ENCODE results near the gene CNTFR.

CNTFR gene

DNA sequence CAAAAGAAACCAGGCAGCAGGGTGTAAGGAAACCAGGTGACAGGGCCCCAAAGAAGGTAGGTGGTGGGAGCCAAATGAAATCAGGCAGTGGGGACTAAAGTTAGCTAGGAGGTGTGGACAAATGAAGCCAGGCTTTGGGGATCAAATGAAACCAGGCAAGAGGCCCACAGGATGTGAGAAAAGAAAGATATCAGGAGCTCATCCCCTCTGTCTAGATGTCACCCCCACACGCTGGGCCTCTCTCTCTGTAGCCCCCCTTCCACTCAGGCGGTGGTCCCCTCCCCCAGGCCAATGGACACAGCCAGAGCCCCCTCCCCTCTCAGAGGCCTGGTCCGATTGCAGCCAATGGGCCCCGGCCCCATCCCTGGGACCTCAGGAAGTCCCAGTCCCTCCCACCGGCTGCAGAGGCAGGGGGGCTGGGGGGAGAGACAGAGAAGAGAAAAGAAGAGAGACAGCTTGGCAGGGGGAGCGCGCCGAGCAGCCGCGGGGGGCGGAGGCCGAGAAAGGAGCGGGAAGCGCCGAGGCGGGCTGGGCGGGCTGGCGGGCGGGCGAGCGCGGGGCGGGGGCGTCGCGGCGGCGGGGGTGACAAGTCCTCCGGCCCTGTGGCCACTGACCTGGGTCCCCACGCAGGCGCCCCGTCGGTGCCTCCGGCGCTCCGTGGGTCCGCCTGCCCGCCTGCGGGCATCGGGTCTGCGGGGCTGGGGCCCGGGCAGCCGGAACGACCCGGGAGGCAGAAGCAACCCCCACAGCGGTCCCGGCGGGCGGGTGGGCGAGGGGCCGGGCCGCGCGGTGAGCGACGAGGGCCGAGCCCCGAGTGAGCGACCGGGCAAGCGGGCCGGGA, 11.9 kb downstream of the CNTFR start:
- TF ChIP-seq ZBTB7A (IDR thresholded peaks at IDR 0.05; ENCODE audit: low read depth) (no peak), TCF12 (IDR thresholded peaks at IDR 0.05; ENCODE audit: low read depth) (no peak), RAD21 (IDR thresholded peaks at IDR 0.05; ENCODE audit: low read depth) (no peak), MAX (IDR thresholded peaks at IDR 0.05) (no peak), REST (IDR thresholded peaks at IDR 0.05; ENCODE audit: low read depth) (no peak), USF1 (IDR thresholded peaks at IDR 0.05) (no peak), FOXM1 (IDR thresholded peaks at IDR 0.05; ENCODE audit: borderline replicate concordance, low read depth) (no peak), YY1 (IDR thresholded peaks at IDR 0.05; ENCODE audit: low read depth) (no peak), TAF1 (IDR thresholded peaks at IDR 0.05; ENCODE audit: low read depth) (no peak), EP300 (IDR thresholded peaks at IDR 0.05; ENCODE audit: borderline replicate concordance) (no peak), CEBPB (IDR thresholded peaks at IDR 0.05) (no peak), CREB1 (IDR thresholded peaks at IDR 0.05; ENCODE audit: low read depth) (no peak), NFIC (IDR thresholded peaks at IDR 0.05) (no peak), EGR1 (IDR thresholded peaks at IDR 0.05) (no peak), TEAD4 (IDR thresholded peaks at IDR 0.05) (no peak)

DNA sequence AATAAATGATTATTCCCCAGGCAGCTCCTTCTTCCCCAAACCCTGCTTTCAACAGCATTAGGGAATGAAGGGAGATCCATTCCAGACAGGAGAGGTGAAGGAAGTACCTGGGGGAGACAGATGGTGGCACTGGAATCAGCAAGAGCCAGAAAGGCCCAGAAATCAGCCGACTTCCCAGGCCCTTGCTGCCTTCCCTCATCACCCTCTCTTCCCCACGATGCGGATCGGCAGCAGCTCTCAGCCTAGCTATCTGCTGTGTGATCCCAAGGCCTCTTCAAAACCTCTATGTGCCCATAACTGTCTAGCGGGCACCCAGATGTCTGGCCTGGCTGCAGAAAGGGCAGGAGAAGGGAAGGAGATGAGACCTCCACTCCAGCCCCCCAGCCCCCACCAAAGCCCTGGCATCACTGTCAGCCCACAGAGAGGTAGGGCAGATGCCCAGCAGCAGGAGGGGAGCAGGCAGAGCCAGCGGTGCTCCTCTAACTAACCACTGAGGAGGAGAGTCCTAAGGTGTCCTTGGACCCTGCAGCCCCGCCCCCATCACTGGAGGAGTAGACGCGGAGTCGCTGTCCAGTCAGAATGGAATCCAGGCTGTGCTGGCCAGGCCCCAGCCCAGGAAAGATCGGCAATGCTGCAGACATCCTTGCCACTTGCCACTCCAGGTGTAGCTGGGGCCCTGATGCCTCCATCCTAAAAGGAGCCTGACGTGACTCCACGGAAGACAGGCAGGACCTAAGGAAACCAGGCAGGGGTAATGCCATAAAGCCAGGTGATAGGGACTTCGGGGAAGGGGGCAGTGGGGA, 12.7 kb downstream of the CNTFR start:
- TF ChIP-seq REST (IDR thresholded peaks at IDR 0.05; ENCODE audit: low read depth) (peak; percentile 55; the same call in 1 of the 2 replicates), USF1 (IDR thresholded peaks at IDR 0.05) (no peak)

- no peak for TF ChIP-seq YY1 (IDR thresholded peaks at IDR 0.05; ENCODE audit: low read depth)
- TF ChIP-seq RAD21 (IDR thresholded peaks at IDR 0.05; ENCODE audit: low read depth), result no peak
- no peak for TF ChIP-seq CREB1 (IDR thresholded peaks at IDR 0.05; ENCODE audit: low read depth)
- no peak for TF ChIP-seq MAX (IDR thresholded peaks at IDR 0.05)
- TF ChIP-seq REST (IDR thresholded peaks at IDR 0.05; ENCODE audit: low read depth), result no peak
- no peak for TF ChIP-seq USF1 (IDR thresholded peaks at IDR 0.05)
These were observed 13.5 kb downstream of the CNTFR start for GRCh38 chr9:34575862-34576596.

Measured in Ishikawa (cell line).